Neural crest cell (in vitro differentiated cells): ENCODE measurements around the gene SKP2. TPM values are rescaled to one million over a fixed set of nuclear protein-coding genes. Genes with fewer than 3 reads are reported as not detected.

Experiments
- DNase-seq: peaks from one replicate; pipeline ENCODE4 v3.0.0; 2021; ENCODE audit warnings: low read depth, mixed read lengths, low spot score
- H3K27ac Mint-ChIP-seq: one replicate; pipeline ENCODE4 v1.8.0; 2021; ENCODE audit warnings: mild to moderate bottlenecking, mixed read lengths; ENCODE audit not compliant: unreplicated experiment
- H3K27me3 Mint-ChIP-seq: 2 replicates; pipeline ENCODE4 v1.8.0; 2021; ENCODE audit warnings: low read depth, mild to moderate bottlenecking, mixed read lengths
- H3K36me3 Mint-ChIP-seq: 2 replicates; pipeline ENCODE4 v1.8.0; 2021; ENCODE audit warnings: low read depth, mild to moderate bottlenecking, mixed read lengths
- H3K4me1 Mint-ChIP-seq: 2 replicates; pipeline ENCODE4 v1.8.0; 2021; ENCODE audit warnings: mixed read lengths
- H3K4me3 Mint-ChIP-seq: one replicate; pipeline ENCODE4 v1.8.0; 2021; ENCODE audit warnings: mild to moderate bottlenecking, mixed read lengths
- H3K9me3 Mint-ChIP-seq: 2 replicates; pipeline ENCODE4 v1.8.0; 2021; ENCODE audit warnings: mixed read lengths
- total RNA-seq: library from RNA; stranded (reverse); gene quantifications from 2 replicates; pipeline ENCODE4 v1.2.1, GENCODE V29; 2021
- TF ChIP-seq, protein P1 (sequence below): fragments of 200-600 bp; sonication (generic); conservative IDR thresholded peaks from 2 replicates; pipeline ENCODE4 v1.5.0; 2021; ENCODE audit warnings: antibody characterized with exemption, mild to moderate bottlenecking

The SKP2 gene
- total RNA-seq, 1 donor from 2014 or later = 147 TPM

DNA sequence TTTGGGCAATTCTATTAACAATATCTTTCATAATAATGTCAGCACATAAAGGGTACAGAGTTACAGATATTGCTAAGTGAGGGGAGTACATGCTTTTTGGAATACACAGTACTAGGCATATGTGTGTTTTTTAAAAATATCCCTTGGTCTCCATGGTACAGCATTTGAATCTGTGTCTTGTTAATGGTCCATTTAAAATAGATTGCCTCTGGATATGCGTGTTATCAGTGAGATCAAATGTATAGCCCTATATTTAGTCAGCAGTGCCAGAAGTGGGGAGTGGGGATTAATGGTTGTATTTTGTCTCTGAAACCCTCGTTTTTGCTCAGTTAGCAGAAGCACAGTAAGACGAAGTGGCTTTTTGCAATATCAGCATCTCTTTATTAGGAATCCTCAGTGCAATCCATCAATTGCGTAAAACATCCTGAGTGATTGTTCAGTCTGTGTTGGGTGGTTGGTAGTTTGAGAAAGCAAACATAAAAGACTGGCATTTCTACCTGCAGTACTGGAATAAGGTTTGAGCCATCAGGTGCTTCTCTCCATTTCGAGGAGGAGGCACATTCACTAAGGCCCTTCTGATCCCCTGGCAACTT, 19.0 kb downstream of the SKP2 start:
- no peak overlapping the region for H3K27ac Mint-ChIP-seq
- no peaks in the 10 kb centered on the region for H3K27me3 Mint-ChIP-seq
- TF ChIP-seq, protein P1, sequence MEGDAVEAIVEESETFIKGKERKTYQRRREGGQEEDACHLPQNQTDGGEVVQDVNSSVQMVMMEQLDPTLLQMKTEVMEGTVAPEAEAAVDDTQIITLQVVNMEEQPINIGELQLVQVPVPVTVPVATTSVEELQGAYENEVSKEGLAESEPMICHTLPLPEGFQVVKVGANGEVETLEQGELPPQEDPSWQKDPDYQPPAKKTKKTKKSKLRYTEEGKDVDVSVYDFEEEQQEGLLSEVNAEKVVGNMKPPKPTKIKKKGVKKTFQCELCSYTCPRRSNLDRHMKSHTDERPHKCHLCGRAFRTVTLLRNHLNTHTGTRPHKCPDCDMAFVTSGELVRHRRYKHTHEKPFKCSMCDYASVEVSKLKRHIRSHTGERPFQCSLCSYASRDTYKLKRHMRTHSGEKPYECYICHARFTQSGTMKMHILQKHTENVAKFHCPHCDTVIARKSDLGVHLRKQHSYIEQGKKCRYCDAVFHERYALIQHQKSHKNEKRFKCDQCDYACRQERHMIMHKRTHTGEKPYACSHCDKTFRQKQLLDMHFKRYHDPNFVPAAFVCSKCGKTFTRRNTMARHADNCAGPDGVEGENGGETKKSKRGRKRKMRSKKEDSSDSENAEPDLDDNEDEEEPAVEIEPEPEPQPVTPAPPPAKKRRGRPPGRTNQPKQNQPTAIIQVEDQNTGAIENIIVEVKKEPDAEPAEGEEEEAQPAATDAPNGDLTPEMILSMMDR = no peak
- H3K4me1 Mint-ChIP-seq = no peaks in the 10 kb centered on the region
- H3K4me3 Mint-ChIP-seq = no peak overlapping the region
- H3K9me3 Mint-ChIP-seq = no peaks in the 10 kb centered on the region
- peaks cover 11% of the 10 kb centered on the region for H3K36me3 Mint-ChIP-seq
- DNase-seq = no peak

DNA sequence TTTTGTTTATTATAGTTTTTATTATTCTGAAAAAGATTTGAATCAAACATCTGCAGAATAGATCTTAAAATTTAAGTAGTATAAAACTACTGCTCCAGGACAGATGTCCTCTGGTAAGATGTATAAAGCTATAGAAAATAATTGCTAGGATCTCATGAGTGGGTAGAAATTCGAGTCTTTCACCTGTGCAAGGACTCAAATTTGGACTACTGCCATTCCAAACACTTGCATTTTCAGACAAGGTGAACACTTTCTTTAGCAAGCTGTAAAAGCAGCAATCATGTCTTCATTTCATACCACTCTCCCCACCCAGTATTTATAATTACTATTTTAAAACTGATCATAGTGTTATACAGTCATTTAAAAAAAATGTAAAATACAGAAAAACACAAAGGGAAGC, 20.7 kb downstream of the SKP2 start:
- no peak overlapping the region for H3K27ac Mint-ChIP-seq
- no peaks in the 10 kb centered on the region for H3K27me3 Mint-ChIP-seq
- DNase-seq = no peak
- no peaks in the 10 kb centered on the region for H3K4me1 Mint-ChIP-seq
- TF ChIP-seq, protein P1 = no peak
- no peak overlapping the region for H3K4me3 Mint-ChIP-seq
- peaks cover 7% of the 10 kb centered on the region for H3K36me3 Mint-ChIP-seq
- no peaks in the 10 kb centered on the region for H3K9me3 Mint-ChIP-seq

- no peaks in the 10 kb centered on the region for H3K9me3 Mint-ChIP-seq
- no peak overlapping the region for H3K4me3 Mint-ChIP-seq
- no peaks in the 10 kb centered on the region for H3K27me3 Mint-ChIP-seq
- peaks cover 5% of the 10 kb centered on the region for H3K36me3 Mint-ChIP-seq
- TF ChIP-seq, protein P1 = no peak
- DNase-seq = no peak
- no peak overlapping the region for H3K27ac Mint-ChIP-seq
- H3K4me1 Mint-ChIP-seq = peaks cover 7% of the 10 kb centered on the region
Observed at GRCh38 chr5:36173426-36173825, 21.5 kb downstream of the SKP2 start.

GRCh38 chr5:36174119-36174518, 22.2 kb downstream of the SKP2 start:
- H3K4me1 Mint-ChIP-seq = peaks cover 11% of the 10 kb centered on the region
- no peak for DNase-seq
- TF ChIP-seq, protein P1 = no peak
- peaks cover 2% of the 10 kb centered on the region for H3K36me3 Mint-ChIP-seq
- H3K27me3 Mint-ChIP-seq = no peaks in the 10 kb centered on the region
- no peaks in the 10 kb centered on the region for H3K9me3 Mint-ChIP-seq
- H3K4me3 Mint-ChIP-seq = no peak overlapping the region
- H3K27ac Mint-ChIP-seq = no peak overlapping the region

DNA sequence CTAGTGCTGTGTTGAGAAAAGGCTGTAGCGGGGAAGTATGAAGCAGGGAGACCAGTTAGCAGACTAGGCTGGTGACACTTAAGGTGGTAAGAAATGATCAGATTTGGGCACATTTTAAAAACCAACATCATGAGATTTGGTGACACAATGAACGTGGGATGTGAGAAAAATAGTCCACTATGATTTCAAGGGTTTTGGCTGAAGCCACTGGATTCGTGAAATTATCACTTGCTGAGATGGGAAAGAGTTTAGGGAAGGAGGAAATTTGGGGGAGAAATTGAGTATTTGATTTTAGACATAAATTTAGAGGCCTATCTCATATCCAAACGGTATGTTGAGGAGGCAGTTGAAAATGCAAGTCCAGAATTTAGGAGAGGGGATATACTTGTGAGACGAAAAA, 23.1 kb downstream of the SKP2 start:
- Mint-ChIP-seq H3K4me3 (no peak overlapping the region), H3K36me3 (peaks cover 6% of the 10 kb centered on the region), H3K9me3 (no peaks in the 10 kb centered on the region), H3K27me3 (no peaks in the 10 kb centered on the region), H3K27ac (peak overlapping the region; percentile 20), H3K4me1 (peaks cover 11% of the 10 kb centered on the region)
- TF ChIP-seq, protein P1 = no peak
- no peak for DNase-seq
